Esophagus muscularis mucosa (tissue), 3 donors: ENCODE data around the gene CTNNA3.

ENCODE experiments used
- EP300 ChIP-seq: sonication (generic); formaldehyde crosslinking; IDR thresholded peaks from one replicate; pipeline ENCODE4 v1.6.1; 2017; ENCODE audit warnings: antibody characterized with exemption
- TF ChIP-seq, protein P1 (sequence below), 3 experiments: fragments of 200-600 bp in 2 of 3; fragments of 450-650 bp in 1 of 3; sonication (generic) in 2 of 3; IDR thresholded peaks; one replicate each; pipeline ENCODE4 v1.5.1; 2017 to 2019; ENCODE audit warnings: antibody characterized with exemption in 3 of 3, mild to moderate bottlenecking in 2 of 3, moderate library complexity in 1 of 3

DNA sequence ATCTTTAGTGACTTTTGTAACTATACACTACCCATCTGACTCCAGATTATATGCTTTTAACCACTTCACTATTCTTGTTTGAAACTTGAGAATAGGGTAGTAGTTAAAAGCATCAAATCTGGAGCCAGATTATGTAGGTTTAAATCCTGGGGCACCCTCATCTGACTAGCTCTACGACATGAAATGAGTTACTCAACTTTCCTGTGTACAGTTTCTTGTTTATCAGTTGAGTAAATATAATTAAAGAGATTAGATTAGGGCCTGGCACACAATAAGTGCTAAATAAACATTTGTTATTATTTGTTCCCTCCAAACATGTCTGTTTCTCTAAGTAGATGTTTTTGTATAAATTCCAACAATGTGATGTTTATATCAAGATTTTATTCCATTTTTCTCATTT lies 1255.4 kb downstream of the CTNNA3 start:
- TF ChIP-seq, protein P1, sequence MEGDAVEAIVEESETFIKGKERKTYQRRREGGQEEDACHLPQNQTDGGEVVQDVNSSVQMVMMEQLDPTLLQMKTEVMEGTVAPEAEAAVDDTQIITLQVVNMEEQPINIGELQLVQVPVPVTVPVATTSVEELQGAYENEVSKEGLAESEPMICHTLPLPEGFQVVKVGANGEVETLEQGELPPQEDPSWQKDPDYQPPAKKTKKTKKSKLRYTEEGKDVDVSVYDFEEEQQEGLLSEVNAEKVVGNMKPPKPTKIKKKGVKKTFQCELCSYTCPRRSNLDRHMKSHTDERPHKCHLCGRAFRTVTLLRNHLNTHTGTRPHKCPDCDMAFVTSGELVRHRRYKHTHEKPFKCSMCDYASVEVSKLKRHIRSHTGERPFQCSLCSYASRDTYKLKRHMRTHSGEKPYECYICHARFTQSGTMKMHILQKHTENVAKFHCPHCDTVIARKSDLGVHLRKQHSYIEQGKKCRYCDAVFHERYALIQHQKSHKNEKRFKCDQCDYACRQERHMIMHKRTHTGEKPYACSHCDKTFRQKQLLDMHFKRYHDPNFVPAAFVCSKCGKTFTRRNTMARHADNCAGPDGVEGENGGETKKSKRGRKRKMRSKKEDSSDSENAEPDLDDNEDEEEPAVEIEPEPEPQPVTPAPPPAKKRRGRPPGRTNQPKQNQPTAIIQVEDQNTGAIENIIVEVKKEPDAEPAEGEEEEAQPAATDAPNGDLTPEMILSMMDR (IDR thresholded peaks at IDR 0.05): no peak
- TF ChIP-seq EP300: no peak
